Right hindlimb (tissue), 1 donor: ENCODE results near the gene TK1.
A peak's percentile ranks its signal among the peaks of the same experiment; 100 is the strongest.

Experiments used
- DNase-seq: peaks from one replicate; pipeline ENCODE4 v3.0.0-alpha.2; 2018

The TK1 gene

GRCh38 chr17:78219396-78220150 is 32.7 kb upstream of the TK1 start:
- DNase-seq, result no peak

GRCh38 chr17:78214706-78215061 is 27.8 kb upstream of the TK1 start:
- DNase-seq, result no peak

- DNase-seq, result peak; percentile 90
These were observed 27.3 kb upstream of the TK1 start, which contains the start of gene BIRC5 for GRCh38 chr17:78214016-78214705. TSS of gene BIRC5 (plus strand) at chr17:78214253. CDS start at chr17:78214317, 64 bp downstream.

- no peak for DNase-seq
These were observed 24.2 kb upstream of the TK1 start for GRCh38 chr17:78211032-78211431.

- no peak for DNase-seq
These were observed 23.3 kb upstream of the TK1 start for GRCh38 chr17:78210111-78210510.

- DNase-seq, result no peak
These were observed 21.6 kb upstream of the TK1 start for GRCh38 chr17:78208486-78208885.

GRCh38 chr17:78206298-78206697 is 19.4 kb upstream of the TK1 start:
- no peak for DNase-seq

- no peak for DNase-seq
These were observed 18.4 kb upstream of the TK1 start for GRCh38 chr17:78205124-78205775.

GRCh38 chr17:78204387-78205123 is 17.7 kb upstream of the TK1 start:
- no peak for DNase-seq

- DNase-seq, result no peak
These were observed 15.8 kb upstream of the TK1 start for GRCh38 chr17:78202666-78203065.

GRCh38 chr17:78200451-78200850 is 13.6 kb upstream of the TK1 start:
- no peak for DNase-seq

- DNase-seq, result no peak
These were observed 10.4 kb upstream of the TK1 start for GRCh38 chr17:78197147-78197832.

- DNase-seq, result no peak
These were observed 9.9 kb upstream of the TK1 start for GRCh38 chr17:78196716-78197115.

GRCh38 chr17:78185981-78186691 is 716 bp downstream of the TK1 start:
- peak; percentile 66 for DNase-seq

- DNase-seq, result no peak
These were observed 2.0 kb downstream of the TK1 start for GRCh38 chr17:78184868-78185267.

- DNase-seq, result peak; percentile 53
These were observed 2.5 kb downstream of the TK1 start for GRCh38 chr17:78184351-78184750.

- DNase-seq, result no peak
These were observed 2.9 kb downstream of the TK1 start for GRCh38 chr17:78183916-78184315.

GRCh38 chr17:78182504-78182903 is 4.3 kb downstream of the TK1 start:
- DNase-seq, result no peak

- DNase-seq, result no peak
These were observed 6.3 kb downstream of the TK1 start for GRCh38 chr17:78180508-78180907.

GRCh38 chr17:78180083-78180482 is 6.8 kb downstream of the TK1 start:
- no peak for DNase-seq

GRCh38 chr17:78179372-78179771 is 7.5 kb downstream of the TK1 start:
- DNase-seq, result no peak

GRCh38 chr17:78176548-78177025 is 10.3 kb downstream of the TK1 start:
- peak; percentile 70 for DNase-seq
